HepG2 (cell line): ENCODE results near the gene FKBP8. TPM values are rescaled to one million over a fixed set of nuclear protein-coding genes. Genes with fewer than 3 reads are reported as not detected.

Source experiments
- DNMT1 ChIP-seq: sonication (generic); formaldehyde crosslinking; IDR thresholded peaks from 2 replicates; pipeline ENCODE4 v1.5.1; 2020; ENCODE audit warnings: mild to moderate bottlenecking, missing genetic modification reagents
- EP300 ChIP-seq, 3 experiments: sonication (generic) in 1 of 3; formaldehyde crosslinking in 1 of 3; IDR thresholded peaks; 2 replicates each; pipeline versions ENCODE4 v1.5.1 to v1.6.1; 2011 to 2020; ENCODE audit warnings: low read depth in 2 of 3, low read length in 2 of 3, borderline replicate concordance in 1 of 3, improper control_type of control experiment in 1 of 3, mild to moderate bottlenecking in 1 of 3, missing genetic modification reagents in 1 of 3, moderate library complexity in 1 of 3
- GMEB2 ChIP-seq: IDR thresholded peaks from 2 replicates; pipeline ENCODE4 v1.6.1; 2016; ENCODE audit warnings: missing biosample characterization, missing genetic modification reagents, low read depth
- MTERF4 ChIP-seq: sonication (generic); formaldehyde crosslinking; IDR thresholded peaks from 2 replicates; pipeline ENCODE4 v1.8.0; 2023; ENCODE audit warnings: mild to moderate bottlenecking, missing genetic modification reagents
- REPIN1 ChIP-seq: sonication (generic); formaldehyde crosslinking; IDR thresholded peaks from 2 replicates; pipeline ENCODE4 v1.8.0; 2022; ENCODE audit warnings: missing genetic modification reagents, low read depth, mild to moderate bottlenecking, borderline replicate concordance
- ZBTB46 ChIP-seq: sonication (generic); formaldehyde crosslinking; IDR thresholded peaks from 2 replicates; pipeline ENCODE4 v1.4.0; 2020; ENCODE audit warnings: mild to moderate bottlenecking, missing genetic modification reagents, borderline replicate concordance
- ZNF646 ChIP-seq: sonication (generic); formaldehyde crosslinking; IDR thresholded peaks from 2 replicates; pipeline ENCODE4 v1.9.0; 2021; ENCODE audit warnings: mild to moderate bottlenecking, missing genetic modification reagents
- ZNF670 ChIP-seq: sonication (generic); formaldehyde crosslinking; IDR thresholded peaks from 2 replicates; pipeline ENCODE4 v1.8.0; 2022; ENCODE audit warnings: mild to moderate bottlenecking, missing genetic modification reagents, borderline replicate concordance
- polyA plus RNA-seq, 8 experiments: library from polyadenylated mRNA; depleted of rRNA in 3 of 8; stranded (reverse) in 7 of 8; unstranded in 1 of 8; fragments of >200 nt; fragmentation: Illumina TruSeq in 4 of 8; extraction: Trizol in 4 of 8; gene quantifications; 2 replicates each; pipeline versions ENCODE4 v1.2.1 to v1.2.3, GENCODE V29; 2011 to 2016; ENCODE audit warnings: low read depth in 4 of 8, missing spikeins in 1 of 8, mixed read lengths in 1 of 8; ENCODE audit not compliant: insufficient read depth in 1 of 8
- total RNA-seq, 5 experiments: library from RNA; depleted of rRNA; stranded (reverse); fragments of >200 nt; fragmentation: Illumina TruSeq; extraction: Trizol; gene quantifications; 2 replicates each; pipeline ENCODE4 v1.2.3, GENCODE V29; 2016; ENCODE audit warnings: low read depth in 1 of 5

FKBP8 gene
- total and polyA plus RNA-seq, 2 of the 13 experiments (the other 11 are each of a cell fraction or from before 2014, with no cell fraction given): 81.7 to 93.9 TPM

- peak; percentile 80; the same call in 1 of the 2 replicates for TF ChIP-seq ZNF646
- peak; percentile 57; the same call in 1 of the 2 replicates for TF ChIP-seq DNMT1 (CRISPR knock-in tag)
- TF ChIP-seq REPIN1 (CRISPR knock-in tag): peak; percentile 98
- peak; percentile 99 for TF ChIP-seq ZNF670 (CRISPR knock-in tag)
- peak; percentile 78; the same call in 1 of the 2 replicates for TF ChIP-seq ZBTB46
- TF ChIP-seq EP300 (IDR thresholded peaks at IDR 0.05; ENCODE audit: low read depth in 2 of 2, low read length in 2 of 2): peak; percentile 96; a peak in 3 of 4 replicates
- peak; percentile 97 for TF ChIP-seq EP300 (CRISPR knock-in tag; IDR thresholded peaks at IDR 0.05; ENCODE audit: borderline replicate concordance)
- no peak for TF ChIP-seq MTERF4
- peak; percentile 51; the same call in 1 of the 2 replicates for TF ChIP-seq GMEB2 (CRISPR knock-in tag)
Measured at GRCh38 chr19:18514800-18515682, 28.3 kb downstream of the FKBP8 start (continued).
